NCI-H2196 treated with DMSO at 0.1 percent for 48 hours (cell line): ENCODE results near the gene ITPR1.

ENCODE experiments used
- DNase-seq: peaks from one replicate; lab custom pipeline; 2025; ENCODE audit not compliant: unreplicated experiment; lab: John Stamatoyannopoulos, UW

Gene ITPR1

DNA sequence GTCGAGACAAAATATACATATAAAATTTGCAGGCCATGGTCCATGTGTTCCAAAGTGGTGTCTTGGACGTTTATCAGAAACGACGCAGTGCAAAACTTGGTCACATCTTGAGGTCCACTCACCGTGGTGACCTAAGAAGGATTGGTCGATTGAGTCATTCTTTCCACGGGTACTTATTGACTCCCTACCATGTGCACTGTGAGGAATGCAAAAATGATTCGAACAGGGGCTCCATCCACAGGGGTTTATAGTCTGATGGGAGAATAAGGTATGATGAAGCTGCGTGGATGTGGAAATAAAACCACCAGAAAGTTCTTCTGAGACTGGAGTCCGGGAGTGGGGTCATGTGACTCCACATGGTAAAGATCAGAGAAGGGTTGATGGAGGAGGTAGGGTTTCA, 185.2 kb downstream of the ITPR1 start:
- DNase-seq: no peak

DNA sequence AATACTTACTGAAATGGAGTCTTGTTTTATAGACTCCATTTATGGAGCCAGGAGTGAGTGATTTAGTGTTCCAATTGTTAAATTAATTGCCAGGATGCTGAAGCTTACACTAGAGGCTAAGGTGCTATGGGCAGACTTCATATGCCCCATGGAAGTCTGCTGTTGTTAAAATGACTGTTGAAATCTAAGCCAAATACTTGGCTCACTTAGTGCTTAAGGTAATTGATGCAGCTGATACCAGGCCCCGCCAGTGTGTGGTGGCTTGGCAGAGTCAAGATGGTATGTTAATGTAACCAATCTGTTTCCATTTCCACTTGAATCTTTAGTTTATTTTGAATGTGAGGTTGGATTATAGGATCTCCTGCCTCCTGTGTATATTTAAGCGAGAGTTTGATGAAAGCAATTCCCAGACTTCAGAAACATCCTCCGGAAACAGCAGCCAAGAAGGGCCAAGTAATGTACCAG, 187.1 kb downstream of the ITPR1 start:
- no peak for DNase-seq

DNA sequence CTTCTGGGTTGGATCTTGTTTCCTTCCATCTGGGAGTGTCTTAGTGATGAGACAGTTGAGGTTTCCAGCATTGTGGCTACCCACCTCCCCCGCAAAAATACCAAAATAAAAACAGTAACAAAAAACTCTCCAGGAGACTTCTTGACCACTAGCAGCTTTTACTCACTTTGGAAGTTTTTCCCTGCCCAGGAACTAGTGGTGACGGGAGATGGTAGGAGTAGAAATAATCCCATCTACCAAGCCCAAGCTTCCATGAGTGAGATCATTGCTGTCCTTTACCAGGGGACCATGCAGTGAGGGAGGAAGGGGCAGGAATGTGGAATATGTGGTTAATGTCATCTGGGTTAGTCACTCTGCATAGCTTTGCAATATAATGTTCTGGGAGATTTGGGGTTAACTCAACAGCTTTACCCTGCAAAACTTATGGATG, 187.7 kb downstream of the ITPR1 start:
- DNase-seq: no peak

GRCh38 chr3:4681301-4681700, 188.2 kb downstream of the ITPR1 start:
- DNase-seq: no peak

GRCh38 chr3:4684117-4684516, 191.0 kb downstream of the ITPR1 start:
- no peak for DNase-seq

DNA sequence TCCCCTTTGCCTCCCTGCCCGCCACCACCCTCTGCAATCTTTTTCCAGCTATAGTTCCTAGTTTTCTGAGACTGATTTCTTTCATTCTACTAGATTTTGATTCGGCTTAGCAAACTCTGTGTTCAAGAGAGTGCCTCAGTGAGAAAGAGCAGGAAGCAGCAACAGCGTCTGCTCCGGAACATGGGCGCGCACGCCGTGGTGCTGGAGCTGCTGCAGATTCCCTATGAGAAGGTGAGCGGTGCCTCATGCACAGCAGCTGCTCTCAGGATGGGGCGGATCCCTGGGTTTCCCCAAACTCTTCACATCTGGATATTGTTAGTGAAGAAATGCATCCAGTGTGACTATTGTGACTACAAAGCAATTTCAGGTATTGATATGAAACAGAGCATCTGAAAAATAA, 191.8 kb downstream of the ITPR1 start:
- no peak for DNase-seq

DNA sequence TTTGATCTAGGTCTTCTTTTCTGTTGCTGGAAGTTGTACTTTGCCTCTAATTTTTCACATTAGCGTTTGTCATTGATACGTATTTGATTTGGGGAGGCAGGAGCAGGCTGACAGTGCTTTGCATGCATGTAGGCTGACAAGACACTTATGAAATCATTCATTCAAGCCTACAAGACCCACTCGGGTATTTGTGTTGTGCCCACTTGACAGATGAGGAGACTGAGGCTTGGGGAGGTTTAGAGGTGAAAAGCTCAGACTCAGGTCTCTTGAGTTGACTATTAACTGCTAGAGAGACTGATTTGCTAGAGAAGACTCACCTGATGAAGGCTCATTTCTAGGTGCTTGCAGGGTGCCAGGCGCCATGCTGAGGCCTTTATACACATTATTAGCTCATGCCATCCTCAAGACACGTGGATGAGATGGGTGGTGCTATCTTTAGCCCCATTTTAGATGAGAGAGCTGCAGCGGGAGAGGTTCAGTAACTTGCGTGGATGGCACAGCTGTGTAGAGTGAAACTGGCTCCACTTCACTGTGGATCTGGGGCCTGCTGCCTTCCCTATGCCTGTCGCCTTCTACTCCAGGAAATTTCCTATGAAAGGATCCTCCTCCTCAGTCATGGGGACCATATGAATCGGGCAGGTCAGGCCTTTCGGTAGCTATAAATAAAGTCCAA, 192.7 kb downstream of the ITPR1 start:
- DNase-seq: no peak

DNA sequence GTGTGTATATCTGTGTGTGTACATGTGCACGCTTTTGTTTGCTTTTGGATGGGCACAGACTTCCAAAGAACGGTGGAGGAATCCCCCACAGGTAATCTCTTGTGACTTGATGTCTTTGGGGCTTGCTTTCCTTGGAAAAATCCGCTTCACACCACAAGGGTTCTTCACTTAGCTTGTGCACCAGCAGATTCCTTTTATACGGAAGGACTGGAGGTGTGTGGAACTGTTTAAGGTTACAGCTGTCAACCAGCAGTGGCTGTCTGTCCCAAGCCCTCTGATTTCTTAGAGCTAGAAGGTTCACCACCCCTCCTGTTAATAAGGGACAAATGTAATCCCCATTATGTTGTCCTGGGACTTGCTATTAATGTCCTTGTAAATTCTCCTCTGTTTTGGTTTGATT, 193.5 kb downstream of the ITPR1 start:
- DNase-seq: no peak

DNA sequence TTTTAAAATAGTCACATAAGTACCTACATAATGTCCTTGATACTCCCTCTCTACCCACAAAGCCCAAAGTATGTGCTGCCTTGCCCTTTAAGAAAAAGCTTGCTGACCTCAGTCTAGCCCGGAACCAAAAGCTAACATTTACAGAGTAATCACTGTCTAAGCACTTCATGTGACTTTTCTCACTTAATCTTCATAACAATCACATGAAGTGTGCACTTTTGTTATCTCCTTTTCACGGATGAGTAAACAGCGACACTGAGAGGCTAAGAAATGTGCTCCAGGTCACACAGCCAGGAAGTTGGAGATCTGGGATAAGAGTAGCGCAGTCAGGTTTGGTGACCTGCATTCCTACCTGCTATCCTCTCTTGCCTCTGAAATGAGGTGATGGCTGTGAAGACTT, 194.0 kb downstream of the ITPR1 start:
- no peak for DNase-seq

DNA sequence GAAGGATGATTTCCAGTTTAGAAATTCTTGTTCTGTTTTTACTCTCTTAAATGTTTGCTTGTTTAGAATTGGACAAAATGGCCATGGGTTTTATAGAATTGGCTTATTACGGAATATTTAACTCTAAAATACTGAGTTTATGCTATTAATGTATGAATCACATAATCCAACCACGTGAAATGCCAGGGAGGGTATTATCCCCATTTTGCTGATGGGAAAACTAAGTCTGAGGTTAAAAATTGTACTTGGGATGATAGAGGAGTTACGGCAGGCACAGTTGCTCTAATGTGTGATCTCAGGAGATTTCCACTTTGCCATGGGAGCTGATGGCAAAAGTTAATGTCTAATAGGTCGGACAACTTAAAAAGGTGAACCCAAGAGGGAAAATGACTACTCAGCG, 194.4 kb downstream of the ITPR1 start:
- DNase-seq: no peak

- no peak for DNase-seq
These were observed 195.3 kb downstream of the ITPR1 start for GRCh38 chr3:4688411-4688810.

GRCh38 chr3:4689021-4689420, 195.9 kb downstream of the ITPR1 start:
- no peak for DNase-seq

- DNase-seq: no peak
These were observed 197.1 kb downstream of the ITPR1 start for GRCh38 chr3:4690277-4690676.

DNA sequence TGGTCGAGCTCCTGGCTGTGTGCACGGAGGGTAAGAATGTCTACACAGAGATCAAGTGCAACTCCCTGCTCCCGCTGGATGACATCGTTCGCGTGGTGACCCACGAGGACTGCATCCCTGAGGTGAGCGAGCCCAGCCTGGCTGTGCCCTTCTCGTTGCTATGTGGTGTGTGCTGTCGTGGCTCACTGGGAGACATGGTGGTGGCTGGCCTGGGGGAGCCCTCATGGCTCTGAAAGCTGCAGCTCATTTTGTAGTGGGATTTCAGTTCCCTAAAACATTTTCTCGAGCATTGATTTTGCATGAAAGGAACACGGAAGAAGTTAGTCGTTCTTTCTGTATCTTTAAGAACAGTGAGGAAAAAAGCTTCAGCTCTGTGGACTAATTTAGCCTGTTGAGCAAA, 200.5 kb downstream of the ITPR1 start:
- no peak for DNase-seq

- DNase-seq: no peak
These were observed 202.7 kb downstream of the ITPR1 start for GRCh38 chr3:4695846-4696245.

DNA sequence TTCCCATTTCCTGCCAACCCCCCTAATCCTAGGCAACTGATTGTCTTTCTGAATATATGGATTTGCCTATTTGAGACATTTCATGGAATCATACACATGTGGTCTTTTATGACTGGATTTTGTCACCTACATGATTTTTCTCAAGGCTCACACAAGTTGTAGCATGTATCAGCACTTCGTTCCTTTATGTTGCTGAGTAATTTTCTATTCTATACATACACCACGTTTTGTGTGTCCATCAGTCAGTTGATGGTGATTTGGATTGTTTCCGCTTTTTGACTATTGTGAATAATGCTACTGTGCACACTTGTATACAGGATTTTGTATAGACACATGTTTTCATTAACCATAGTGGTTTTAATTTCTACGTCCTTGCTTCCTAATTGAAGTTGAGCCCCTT, 203.1 kb downstream of the ITPR1 start:
- DNase-seq: no peak

GRCh38 chr3:4698125-4698821, 205.1 kb downstream of the ITPR1 start:
- no peak for DNase-seq

- DNase-seq: no peak
These were observed 209.9 kb downstream of the ITPR1 start for GRCh38 chr3:4703054-4703480.

DNA sequence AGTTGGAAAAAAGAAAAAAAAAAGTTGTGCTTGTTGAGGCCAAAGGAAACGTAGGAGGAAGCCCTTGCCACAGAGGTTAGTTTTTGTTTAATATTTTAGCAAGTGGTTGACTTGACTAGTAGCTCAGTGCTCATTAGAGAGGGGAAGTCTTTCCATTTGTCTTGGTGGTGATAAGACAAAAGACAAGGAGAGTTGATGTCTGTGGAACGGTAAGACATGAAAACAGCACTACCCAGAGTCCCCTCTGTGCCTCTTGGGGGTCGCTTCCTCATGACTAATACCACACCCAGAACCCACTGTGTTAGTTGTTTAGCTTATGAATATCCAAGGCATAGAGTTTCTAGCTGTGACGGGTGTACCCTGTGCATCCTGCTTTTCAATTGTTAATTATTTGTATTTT, 211.4 kb downstream of the ITPR1 start:
- no peak for DNase-seq

- DNase-seq: no peak
These were observed 214.2 kb downstream of the ITPR1 start for GRCh38 chr3:4707324-4707723.

- no peak for DNase-seq
These were observed 215.1 kb downstream of the ITPR1 start for GRCh38 chr3:4708230-4708629.

GRCh38 chr3:4709341-4709740, 216.2 kb downstream of the ITPR1 start:
- DNase-seq: no peak

DNA sequence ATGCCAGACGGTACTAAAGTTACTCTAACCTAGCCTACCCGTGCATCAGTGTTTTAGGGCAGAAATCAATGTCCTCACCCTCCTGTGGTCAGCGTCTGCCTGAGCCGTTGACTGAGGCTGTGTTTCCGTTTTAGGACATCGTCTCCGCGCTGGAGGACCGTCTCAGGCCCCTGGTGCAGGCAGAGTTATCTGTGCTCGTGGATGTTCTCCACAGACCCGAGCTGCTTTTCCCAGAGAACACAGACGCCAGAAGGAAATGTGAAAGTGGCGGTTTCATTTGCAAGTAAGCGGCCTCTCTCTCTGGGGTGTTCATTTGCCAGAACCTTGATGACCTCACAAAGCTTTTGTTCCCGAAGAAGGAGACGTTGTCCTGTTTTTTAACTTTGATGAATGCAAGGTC, 217.0 kb downstream of the ITPR1 start:
- DNase-seq: no peak
